Stomach (tissue), 4 donors: ENCODE results near the gene OR2M5.

Source experiments
- EP300 ChIP-seq: sonication (generic); formaldehyde crosslinking; IDR thresholded peaks from one replicate; pipeline ENCODE4 v1.6.1; 2017; ENCODE audit warnings: antibody characterized with exemption
- TF ChIP-seq, protein P1 (sequence below), 7 experiments: fragments of 450-650 bp in 4 of 7; fragments of 200-600 bp in 3 of 7; sonication (generic) in 3 of 7; IDR thresholded peaks; one replicate each; pipeline ENCODE4 v1.5.1; 2016 to 2019; ENCODE audit warnings: antibody characterized with exemption in 7 of 7, control low read depth in 2 of 7, mild to moderate bottlenecking in 1 of 7

GRCh38 chr1:248127653-248128052, 17.3 kb upstream of the OR2M5 start:
- TF ChIP-seq EP300: no peak
- TF ChIP-seq, protein P1, sequence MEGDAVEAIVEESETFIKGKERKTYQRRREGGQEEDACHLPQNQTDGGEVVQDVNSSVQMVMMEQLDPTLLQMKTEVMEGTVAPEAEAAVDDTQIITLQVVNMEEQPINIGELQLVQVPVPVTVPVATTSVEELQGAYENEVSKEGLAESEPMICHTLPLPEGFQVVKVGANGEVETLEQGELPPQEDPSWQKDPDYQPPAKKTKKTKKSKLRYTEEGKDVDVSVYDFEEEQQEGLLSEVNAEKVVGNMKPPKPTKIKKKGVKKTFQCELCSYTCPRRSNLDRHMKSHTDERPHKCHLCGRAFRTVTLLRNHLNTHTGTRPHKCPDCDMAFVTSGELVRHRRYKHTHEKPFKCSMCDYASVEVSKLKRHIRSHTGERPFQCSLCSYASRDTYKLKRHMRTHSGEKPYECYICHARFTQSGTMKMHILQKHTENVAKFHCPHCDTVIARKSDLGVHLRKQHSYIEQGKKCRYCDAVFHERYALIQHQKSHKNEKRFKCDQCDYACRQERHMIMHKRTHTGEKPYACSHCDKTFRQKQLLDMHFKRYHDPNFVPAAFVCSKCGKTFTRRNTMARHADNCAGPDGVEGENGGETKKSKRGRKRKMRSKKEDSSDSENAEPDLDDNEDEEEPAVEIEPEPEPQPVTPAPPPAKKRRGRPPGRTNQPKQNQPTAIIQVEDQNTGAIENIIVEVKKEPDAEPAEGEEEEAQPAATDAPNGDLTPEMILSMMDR (IDR thresholded peaks at IDR 0.05): no peak
